ENCODE data around the gene TPGS2.
"Not testable (repeated sequence)": the region's sequence is repeated elsewhere in the genome, so short reads cannot be mapped to it uniquely, and the experiment has no call there.

- TF ChIP-seq POLR2A, CTCF (IDR thresholded peaks at IDR 0.05): not testable (repeated sequence)
Observed at GRCh38 chr18:36873826-36874225, 45.0 kb upstream of the TPGS2 start.

All from heart left ventricle (tissue), 13 donors.